HG02623 (cell line): Measurements from ENCODE around the gene FADS2.

Experiments used
- ATAC-seq: cut with Tn5 transposase; IDR thresholded peaks from one replicate; pipeline ENCODE4 v1.9.1; 2021; ENCODE audit warnings: moderate library complexity; ENCODE audit not compliant: unreplicated experiment

Gene FADS2

DNA sequence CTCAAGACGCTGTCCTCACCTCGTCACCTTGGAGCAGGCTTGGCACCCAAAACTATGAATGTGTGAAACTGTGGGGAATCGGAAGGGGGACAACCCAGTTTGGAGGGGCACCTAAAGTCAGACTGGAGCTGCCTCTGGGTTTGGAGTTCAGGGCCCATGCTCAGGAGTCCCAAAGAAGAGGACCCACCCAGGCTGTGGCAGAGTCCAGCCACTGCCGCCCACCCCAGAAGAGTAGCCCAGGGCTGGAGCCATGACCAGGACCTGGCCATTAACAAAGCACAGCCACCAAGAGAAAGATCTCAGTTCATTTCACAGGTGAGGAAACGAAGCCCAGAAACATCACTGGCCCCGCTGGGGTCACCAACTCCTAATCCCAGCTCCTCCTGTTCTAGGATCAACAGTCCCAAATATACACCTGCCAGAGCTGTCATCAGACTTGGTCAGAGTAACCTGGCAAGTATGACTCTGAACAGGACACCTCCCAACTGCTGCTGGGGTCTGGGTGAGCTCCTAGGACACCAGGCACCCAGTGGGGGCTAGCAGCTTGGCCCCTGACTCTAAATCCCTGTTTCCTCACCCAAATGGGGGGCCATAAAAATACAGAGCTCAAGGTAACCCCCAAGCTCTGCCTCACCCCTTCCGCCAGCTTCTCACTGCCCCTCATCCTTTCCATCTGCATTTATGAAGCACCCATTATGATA is 86.5 kb downstream of the FADS2 start:
- ATAC-seq: no peak

DNA sequence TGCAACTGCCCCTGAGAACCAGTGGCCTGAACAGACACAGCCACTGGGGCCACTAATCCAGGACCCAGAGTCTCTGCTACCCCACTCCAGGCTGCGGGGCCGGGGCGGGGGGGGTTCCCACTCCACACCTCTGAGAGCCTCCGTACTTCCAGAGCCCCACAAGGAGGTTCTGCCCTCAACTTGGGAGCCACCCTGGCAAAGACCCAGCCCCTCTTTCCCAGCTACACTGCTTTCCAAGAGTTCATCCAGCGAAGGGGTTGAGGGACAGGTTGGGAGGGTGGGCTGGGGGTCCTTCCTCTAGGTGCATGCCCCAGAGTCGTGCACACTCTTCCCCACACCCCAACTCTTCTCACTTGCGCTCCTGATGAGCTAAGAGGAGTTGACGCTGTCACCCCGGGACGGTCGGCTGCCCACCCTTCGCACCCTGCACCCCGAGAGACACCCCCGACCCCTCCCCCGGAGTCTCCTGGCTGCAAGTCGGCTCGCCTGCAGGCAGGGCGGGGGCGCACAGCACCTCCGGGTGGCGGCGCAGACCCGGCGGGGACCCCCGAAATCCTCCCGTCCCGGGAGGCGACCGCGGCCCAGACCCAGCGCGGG is 88.7 kb downstream of the FADS2 start:
- no peak for ATAC-seq
